A673 (cell line): ENCODE results near the gene HMCN2. TPM values are rescaled to one million over a fixed set of nuclear protein-coding genes. Genes with fewer than 3 reads are reported as not detected.

Experiments
- BruUV-seq: library from RNA; stranded (reverse); fragments of 400-500 nt; replicated peaks from 2 replicates; lab custom pipeline; 2021; lab: Mats Ljungman, UMichigan
- CTCF ChIA-PET: fragments of 300-600 bp; sonication (Branson Sonifier 250); formaldehyde crosslinking; loops from one replicate; lab custom pipeline; 2022; ENCODE audit warnings: antibody characterized with exemption; lab: Charles Lee
- POLR2A ChIA-PET: fragments of 300-600 bp; sonication (Branson Sonifier 250); formaldehyde crosslinking; loops from one replicate; lab custom pipeline; 2022; ENCODE audit warnings: antibody characterized with exemption; ENCODE audit not compliant: low non-redundant PET; lab: Charles Lee
- DNase-seq: peaks from one replicate; pipeline ENCODE4 v3.0.0-alpha.2; 2015; ENCODE audit warnings: low spot score
- H3K27ac ChIP-seq: fragments of 200-600 bp; sonication (generic); 2 replicates; pipeline ENCODE4 v1.5.1; 2016; ENCODE audit warnings: mixed run types, low read depth, mild to moderate bottlenecking, mixed read lengths, antibody characterized with exemption, low read length; ENCODE audit not compliant: poor library complexity, severe bottlenecking
- H3K27me3 ChIP-seq: fragments of 200-600 bp; sonication (generic); replicated peaks from 2 replicates; pipeline ENCODE4 v1.6.1; 2017; ENCODE audit warnings: mixed run types, low read depth, mild to moderate bottlenecking, mixed read lengths, antibody characterized with exemption, low read length; ENCODE audit not compliant: insufficient read depth, poor library complexity
- H3K36me3 ChIP-seq: fragments of 200-600 bp; sonication (generic); 2 replicates; pipeline ENCODE4 v1.6.1; 2016; ENCODE audit warnings: mixed run types, mild to moderate bottlenecking, mixed read lengths, antibody characterized with exemption, low read length; ENCODE audit not compliant: insufficient read depth, poor library complexity, severe bottlenecking
- H3K4me1 ChIP-seq: fragments of 200-600 bp; sonication (generic); 2 replicates; pipeline ENCODE4 v1.6.1; 2017; ENCODE audit warnings: mixed run types, mild to moderate bottlenecking, mixed read lengths, antibody characterized with exemption, low read length; ENCODE audit not compliant: insufficient read depth, poor library complexity, severe bottlenecking
- H3K4me3 ChIP-seq: fragments of 200-600 bp; sonication (generic); 2 replicates; pipeline ENCODE4 v1.5.1; 2016; ENCODE audit warnings: low read depth, mixed run types, mild to moderate bottlenecking, mixed read lengths, low read length; ENCODE audit not compliant: poor library complexity, severe bottlenecking
- H3K9me3 ChIP-seq: fragments of 200-600 bp; sonication (generic); 2 replicates; pipeline ENCODE4 v1.6.1; 2016; ENCODE audit warnings: mixed run types, low read depth, mild to moderate bottlenecking, mixed read lengths, antibody characterized with exemption, low read length; ENCODE audit not compliant: poor library complexity, severe bottlenecking
- EZH2 ChIP-seq: fragments of 200-600 bp; sonication (generic); IDR thresholded peaks from 2 replicates; pipeline ENCODE4 v1.6.1; 2017; ENCODE audit warnings: borderline replicate concordance, low read depth, mild to moderate bottlenecking, mixed read lengths, antibody characterized with exemption, low read length; ENCODE audit not compliant: poor library complexity, severe bottlenecking
- intact Hi-C: fragments of 100-400 bp; cut with micrococcal nuclease; formaldehyde crosslinking; loops from one replicate; pipeline ENCODE4 v1.10.0; 2022; ENCODE audit not compliant: unreplicated experiment
- total RNA-seq: library from RNA; stranded (reverse); gene quantifications from 2 replicates; pipeline ENCODE4 v1.2.3, GENCODE V29; 2021
- TF ChIP-seq, protein P1 (sequence below): fragments of 300-800, 200-600 bp; sonication (generic); conservative IDR thresholded peaks from 2 replicates; pipeline ENCODE4 v1.5.1; 2017; ENCODE audit warnings: low read depth, mild to moderate bottlenecking, antibody characterized with exemption, low read length, moderate library complexity, mixed read lengths

HMCN2 gene
- total RNA-seq, 1 experiment from 2014 or later, result 0.28 TPM

- ChIA-PET POLR2A (no interaction called here), CTCF (interaction anchor here (0.7 kb wide), 1 partner anchor 129 kb away, joined by 4 read pairs; no protein-coding TSS in a partner anchor)
- intact Hi-C loops, result no loop called here
- no peaks in the 10 kb centered on the region for H3K36me3 ChIP-seq
- no peak overlapping the region for H3K4me3 ChIP-seq
- no peak overlapping the region for H3K27ac ChIP-seq
- no peaks in the 10 kb centered on the region for H3K9me3 ChIP-seq
- BruUV-seq, result no TSS peak
- peaks cover 3% of the 10 kb centered on the region for H3K4me1 ChIP-seq
- peak; percentile 84 for DNase-seq
- H3K27me3 ChIP-seq, result no peaks in the 10 kb centered on the region
- no peak for TF ChIP-seq EZH2
- TF ChIP-seq, protein P1, sequence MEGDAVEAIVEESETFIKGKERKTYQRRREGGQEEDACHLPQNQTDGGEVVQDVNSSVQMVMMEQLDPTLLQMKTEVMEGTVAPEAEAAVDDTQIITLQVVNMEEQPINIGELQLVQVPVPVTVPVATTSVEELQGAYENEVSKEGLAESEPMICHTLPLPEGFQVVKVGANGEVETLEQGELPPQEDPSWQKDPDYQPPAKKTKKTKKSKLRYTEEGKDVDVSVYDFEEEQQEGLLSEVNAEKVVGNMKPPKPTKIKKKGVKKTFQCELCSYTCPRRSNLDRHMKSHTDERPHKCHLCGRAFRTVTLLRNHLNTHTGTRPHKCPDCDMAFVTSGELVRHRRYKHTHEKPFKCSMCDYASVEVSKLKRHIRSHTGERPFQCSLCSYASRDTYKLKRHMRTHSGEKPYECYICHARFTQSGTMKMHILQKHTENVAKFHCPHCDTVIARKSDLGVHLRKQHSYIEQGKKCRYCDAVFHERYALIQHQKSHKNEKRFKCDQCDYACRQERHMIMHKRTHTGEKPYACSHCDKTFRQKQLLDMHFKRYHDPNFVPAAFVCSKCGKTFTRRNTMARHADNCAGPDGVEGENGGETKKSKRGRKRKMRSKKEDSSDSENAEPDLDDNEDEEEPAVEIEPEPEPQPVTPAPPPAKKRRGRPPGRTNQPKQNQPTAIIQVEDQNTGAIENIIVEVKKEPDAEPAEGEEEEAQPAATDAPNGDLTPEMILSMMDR, result no peak
These were observed 25.0 kb upstream of the HMCN2 start for GRCh38 chr9:130240410-130241197.

- Histone ChIP-seq H3K4me1 (peaks cover 2% of the 10 kb centered on the region), H3K27me3 (no peaks in the 10 kb centered on the region), H3K36me3 (no peaks in the 10 kb centered on the region), H3K9me3 (no peaks in the 10 kb centered on the region), H3K4me3 (no peak overlapping the region), H3K27ac (no peak overlapping the region)
- ChIA-PET POLR2A (no interaction called here), CTCF (interaction anchor here (0.6 to 0.7 kb wide), 2 partner anchors 86 to 669 kb away, joined by 3 read pairs; no protein-coding TSS in a partner anchor)
- no TSS peak for BruUV-seq
- intact Hi-C loops, result no loop called here
- TF ChIP-seq, protein P1, result no peak
- TF ChIP-seq EZH2, result no peak
- no peak for DNase-seq
These were observed 24.4 kb upstream of the HMCN2 start for GRCh38 chr9:130241198-130241535.

GRCh38 chr9:130242270-130243014 is 23.1 kb upstream of the HMCN2 start:
- DNase-seq, result no peak
- no peaks in the 10 kb centered on the region for H3K9me3 ChIP-seq
- H3K4me1 ChIP-seq, result no peaks in the 10 kb centered on the region
- no TSS peak for BruUV-seq
- ChIA-PET POLR2A (interaction anchor here (0.6 kb wide), 1 partner anchor 108 kb away, joined by 3 read pairs; no protein-coding TSS in a partner anchor), CTCF (no interaction called here)
- intact Hi-C loops, result no loop called here
- H3K4me3 ChIP-seq, result no peak overlapping the region
- H3K27me3 ChIP-seq, result no peaks in the 10 kb centered on the region
- no peak for TF ChIP-seq EZH2
- TF ChIP-seq, protein P1, result no peak
- no peak overlapping the region for H3K27ac ChIP-seq
- no peaks in the 10 kb centered on the region for H3K36me3 ChIP-seq
